Peyer's patch (tissue), 4 donors: Measurements from ENCODE around the gene PARP1.

Experiments
- CTCF ChIP-seq, 6 experiments: fragments of 450-650 bp in 4 of 6; fragments of 200-600 bp in 2 of 6; sonication (generic) in 1 of 6; IDR thresholded peaks; one replicate each; pipeline ENCODE4 v1.5.1; 2017 to 2019; ENCODE audit warnings: antibody characterized with exemption in 6 of 6, mild to moderate bottlenecking in 3 of 6, moderate library complexity in 1 of 6
- POLR2A ChIP-seq, 2 donors: fragments of 450-650 bp; IDR thresholded peaks; one replicate each; pipeline ENCODE4 v1.5.1; 2017; ENCODE audit warnings: antibody characterized with exemption in 2 of 2, mild to moderate bottlenecking in 2 of 2, moderate library complexity in 2 of 2

GRCh38 chr1:226422478-226422877 is 14.6 kb upstream of the PARP1 start:
- TF ChIP-seq CTCF (IDR thresholded peaks at IDR 0.05) (no peak), POLR2A (IDR thresholded peaks at IDR 0.05) (no peak)
